ENCODE results near the gene WDFY3.

WDFY3 gene

DNA sequence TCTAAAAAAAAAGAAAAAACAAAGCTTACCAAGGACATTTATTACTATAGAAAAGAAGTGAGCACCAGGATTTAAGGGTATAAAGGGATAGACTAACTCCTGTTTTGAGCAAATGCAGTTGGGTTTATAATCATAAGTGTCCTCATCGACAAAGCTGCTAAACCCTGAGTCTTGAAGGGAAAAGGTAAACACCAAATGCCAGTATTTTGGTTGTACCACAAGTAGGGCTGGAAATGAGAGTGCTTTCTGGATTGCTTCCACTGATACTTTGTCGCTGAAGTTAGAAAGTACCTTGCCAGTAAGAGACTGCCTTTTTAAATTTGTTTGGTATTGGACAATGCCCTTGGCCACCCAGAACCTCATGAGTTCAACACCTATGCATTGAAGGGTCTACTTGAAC, 53.7 kb downstream of the WDFY3 start:
- TF ChIP-seq, protein P1, sequence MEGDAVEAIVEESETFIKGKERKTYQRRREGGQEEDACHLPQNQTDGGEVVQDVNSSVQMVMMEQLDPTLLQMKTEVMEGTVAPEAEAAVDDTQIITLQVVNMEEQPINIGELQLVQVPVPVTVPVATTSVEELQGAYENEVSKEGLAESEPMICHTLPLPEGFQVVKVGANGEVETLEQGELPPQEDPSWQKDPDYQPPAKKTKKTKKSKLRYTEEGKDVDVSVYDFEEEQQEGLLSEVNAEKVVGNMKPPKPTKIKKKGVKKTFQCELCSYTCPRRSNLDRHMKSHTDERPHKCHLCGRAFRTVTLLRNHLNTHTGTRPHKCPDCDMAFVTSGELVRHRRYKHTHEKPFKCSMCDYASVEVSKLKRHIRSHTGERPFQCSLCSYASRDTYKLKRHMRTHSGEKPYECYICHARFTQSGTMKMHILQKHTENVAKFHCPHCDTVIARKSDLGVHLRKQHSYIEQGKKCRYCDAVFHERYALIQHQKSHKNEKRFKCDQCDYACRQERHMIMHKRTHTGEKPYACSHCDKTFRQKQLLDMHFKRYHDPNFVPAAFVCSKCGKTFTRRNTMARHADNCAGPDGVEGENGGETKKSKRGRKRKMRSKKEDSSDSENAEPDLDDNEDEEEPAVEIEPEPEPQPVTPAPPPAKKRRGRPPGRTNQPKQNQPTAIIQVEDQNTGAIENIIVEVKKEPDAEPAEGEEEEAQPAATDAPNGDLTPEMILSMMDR (IDR thresholded peaks at IDR 0.05; ENCODE audit: control extremely low read depth, extremely low read depth, low read depth, missing control alignments) = no peak
- ChIA-PET CTCF (no interaction called here), POLR2A (no interaction called here)

DNA sequence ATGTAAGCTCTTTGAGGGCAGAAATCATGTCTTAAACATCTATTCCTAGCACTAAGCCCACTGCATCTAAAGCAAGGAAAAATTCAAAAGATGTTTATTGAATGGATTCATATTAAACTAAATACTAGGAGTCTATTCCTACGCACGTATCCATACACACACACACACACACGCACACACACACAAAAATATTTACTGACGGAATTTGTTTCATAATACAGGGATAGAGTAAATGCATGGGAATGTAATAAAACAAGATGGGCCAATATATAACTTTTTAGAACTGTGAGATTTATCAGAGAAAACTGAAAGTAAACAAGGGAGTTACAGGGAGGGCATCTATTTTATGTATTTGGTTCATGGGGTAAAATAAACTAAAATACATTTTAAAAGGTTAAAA, 57.6 kb downstream of the WDFY3 start:
- ChIA-PET CTCF (interaction anchor here (1.3 kb wide), 1 partner anchor 20 kb away, joined by 4 read pairs; no protein-coding TSS in a partner anchor), POLR2A (no interaction called here)
- TF ChIP-seq, protein P1 (IDR thresholded peaks at IDR 0.05; ENCODE audit: control extremely low read depth, extremely low read depth, low read depth, missing control alignments) = no peak
- no peak for DNase-seq (ENCODE audit: extremely low spot score)

More for the DNA sequence above, 53.7 kb downstream of the WDFY3 start:
- DNase-seq (ENCODE audit: extremely low spot score) = no peak

DNA sequence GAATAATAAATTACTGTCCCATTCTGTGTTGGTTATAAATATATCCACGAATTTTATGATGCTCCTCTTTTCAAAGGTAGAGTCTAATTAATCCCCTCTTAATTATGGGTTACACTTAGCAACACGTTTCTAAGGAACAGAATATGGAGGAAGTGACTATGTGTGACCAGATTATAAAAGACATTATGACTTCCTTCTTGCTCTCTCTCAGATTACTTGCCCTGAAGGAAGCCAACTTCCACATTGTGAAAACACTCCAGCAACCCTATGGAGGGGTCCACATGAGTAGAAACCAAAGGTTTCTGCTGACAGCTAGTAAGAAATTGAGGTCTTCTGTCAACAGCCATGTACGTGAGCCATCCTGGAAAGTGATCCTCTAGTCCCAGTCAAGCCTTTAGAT, 59.3 kb downstream of the WDFY3 start:
- CTCF ChIA-PET = no interaction called here
- POLR2A ChIA-PET = no interaction called here
- TF ChIP-seq, protein P1 (IDR thresholded peaks at IDR 0.05; ENCODE audit: control extremely low read depth, extremely low read depth, low read depth, missing control alignments) = no peak
- no peak for DNase-seq (ENCODE audit: extremely low spot score)

DNA sequence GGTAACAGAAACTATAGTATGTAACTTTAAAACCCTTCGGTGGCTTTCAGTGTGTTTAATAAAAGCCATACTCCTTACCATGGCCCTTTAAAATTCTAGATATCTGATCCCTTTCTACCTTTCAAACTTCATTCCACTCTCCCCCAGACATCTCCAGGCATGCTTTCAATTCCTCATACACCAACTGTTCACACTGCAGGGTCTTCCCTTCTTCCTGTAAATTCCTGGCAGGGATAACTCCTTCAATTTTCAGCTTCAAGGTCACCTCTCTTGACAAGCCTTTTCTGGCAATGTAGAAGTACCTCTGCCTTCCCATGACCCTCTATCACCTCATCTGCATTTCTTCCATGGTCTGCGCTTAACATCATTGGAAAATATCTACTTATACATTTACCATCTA, 60.8 kb downstream of the WDFY3 start:
- no peak for DNase-seq (ENCODE audit: extremely low spot score)
- TF ChIP-seq, protein P1 (IDR thresholded peaks at IDR 0.05; ENCODE audit: control extremely low read depth, extremely low read depth, low read depth, missing control alignments) = no peak
- ChIA-PET CTCF (no interaction called here), POLR2A (no interaction called here)

DNA sequence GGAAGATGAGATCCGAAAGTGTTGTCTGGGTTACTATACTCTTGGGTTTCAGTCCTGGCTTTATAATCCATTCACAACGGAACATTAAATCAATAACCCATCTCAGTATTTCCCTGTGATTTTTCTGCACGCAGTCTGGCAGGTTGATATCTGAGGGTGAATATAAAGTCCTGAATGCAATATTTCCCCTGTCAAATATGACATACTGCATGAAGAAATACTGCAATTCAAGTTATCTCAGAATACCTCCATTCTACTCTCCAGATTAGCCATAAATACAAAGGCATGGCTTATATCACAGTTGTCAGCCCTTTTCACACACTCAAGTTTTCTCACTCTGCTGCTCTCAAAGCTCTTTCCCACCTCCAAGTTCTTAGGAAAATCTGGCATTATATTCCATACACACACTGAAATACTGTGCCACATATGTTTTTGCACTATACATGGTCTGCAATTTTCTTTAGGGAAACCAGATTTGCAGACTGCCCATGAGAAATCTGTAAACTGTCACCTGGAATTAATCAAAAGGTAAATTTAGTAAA, 64.7 kb downstream of the WDFY3 start:
- TF ChIP-seq, protein P1 (IDR thresholded peaks at IDR 0.05; ENCODE audit: control extremely low read depth, extremely low read depth, low read depth, missing control alignments) = no peak
- CTCF ChIA-PET = no interaction called here
- no peak for DNase-seq (ENCODE audit: extremely low spot score)
- POLR2A ChIA-PET = no interaction called here

DNA sequence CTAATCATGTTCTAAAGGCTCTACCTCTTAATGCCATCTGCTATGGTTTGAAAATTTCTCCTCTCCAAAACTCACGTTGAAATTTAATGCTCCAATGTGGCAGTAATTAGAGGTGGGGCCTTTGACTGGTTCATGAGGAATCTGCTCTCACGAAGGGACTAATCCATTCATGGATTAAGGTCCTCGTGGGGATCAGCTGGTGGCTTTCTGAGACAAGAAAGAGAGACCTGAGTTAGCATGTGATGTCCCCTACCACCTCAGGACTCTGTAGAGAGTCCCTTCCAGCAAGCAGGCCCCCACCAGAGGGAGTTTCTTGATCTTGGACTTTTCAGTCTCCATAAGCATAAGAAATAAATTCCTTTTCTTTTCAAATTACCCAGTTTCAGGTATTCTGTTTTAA, 65.3 kb downstream of the WDFY3 start:
- ChIA-PET POLR2A (no interaction called here), CTCF (no interaction called here)
- TF ChIP-seq, protein P1 (IDR thresholded peaks at IDR 0.05; ENCODE audit: control extremely low read depth, extremely low read depth, low read depth, missing control alignments) = no peak
- DNase-seq (ENCODE audit: extremely low spot score) = no peak

DNA sequence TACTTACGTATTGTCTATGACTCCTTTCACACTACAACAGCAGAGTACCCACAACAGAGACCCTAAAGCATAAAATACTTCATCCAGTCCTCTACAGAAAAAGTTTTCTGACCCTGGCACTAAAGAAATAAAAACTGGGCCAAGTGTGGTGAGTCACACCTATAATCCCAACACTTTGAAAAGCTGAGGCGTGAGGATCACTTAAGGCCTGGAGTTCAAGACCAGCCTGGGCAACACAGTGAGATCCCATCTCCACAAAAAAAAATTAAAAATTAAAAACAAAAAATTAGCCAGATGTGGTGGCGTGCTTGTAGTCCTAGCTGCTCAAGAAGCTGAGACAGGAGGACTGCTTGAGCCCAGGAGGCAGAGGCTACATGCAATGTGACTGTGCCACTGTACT, 66.9 kb downstream of the WDFY3 start:
- TF ChIP-seq, protein P1 (IDR thresholded peaks at IDR 0.05; ENCODE audit: control extremely low read depth, extremely low read depth, low read depth, missing control alignments) = no peak
- POLR2A ChIA-PET = no interaction called here
- CTCF ChIA-PET = no interaction called here
- DNase-seq (ENCODE audit: extremely low spot score) = no peak
